ENCODE data around the gene ZNF524.

ZNF524 gene

DNA sequence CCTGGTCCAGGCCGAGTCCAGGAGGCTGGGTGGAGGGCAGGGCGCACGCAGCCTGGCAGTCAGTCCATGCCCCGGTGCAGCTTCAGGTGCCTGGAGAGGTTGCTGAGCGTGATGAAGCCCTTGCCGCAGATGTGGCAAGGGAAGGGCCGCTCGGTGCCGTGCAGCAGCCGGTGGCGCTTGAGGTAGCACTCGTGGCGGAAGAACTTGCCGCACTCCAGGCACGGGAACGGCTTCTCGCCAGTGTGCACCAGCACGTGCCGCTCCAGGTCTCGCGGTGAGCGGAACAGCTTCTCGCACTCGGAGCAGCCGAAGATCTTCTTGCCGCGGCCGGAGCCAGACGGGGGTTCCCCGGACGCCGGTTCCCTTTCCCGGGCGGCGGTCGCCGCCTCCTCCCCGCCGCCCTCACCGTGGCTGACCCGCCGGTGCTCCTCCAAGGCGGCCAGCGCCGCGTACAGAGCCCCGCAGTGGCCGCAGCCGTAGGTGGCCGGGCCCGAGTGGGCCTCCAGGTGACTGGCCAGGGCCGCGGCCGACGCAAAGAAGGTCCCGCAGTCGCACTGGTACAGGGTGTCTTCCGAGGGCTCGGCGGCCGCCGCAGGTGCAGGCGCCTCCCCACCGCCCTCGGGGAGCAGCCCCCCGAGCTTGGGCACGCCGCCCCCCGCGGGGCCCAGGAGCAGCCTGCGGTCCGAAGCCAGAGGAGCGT is 7.5 kb upstream of the ZNF524 start:
- H3K4me3 ChIP-seq (ENCODE audit: low read length) = no peak overlapping the region
- no peak for DNase-seq (ENCODE audit: low read depth)
- TF ChIP-seq, protein P1, sequence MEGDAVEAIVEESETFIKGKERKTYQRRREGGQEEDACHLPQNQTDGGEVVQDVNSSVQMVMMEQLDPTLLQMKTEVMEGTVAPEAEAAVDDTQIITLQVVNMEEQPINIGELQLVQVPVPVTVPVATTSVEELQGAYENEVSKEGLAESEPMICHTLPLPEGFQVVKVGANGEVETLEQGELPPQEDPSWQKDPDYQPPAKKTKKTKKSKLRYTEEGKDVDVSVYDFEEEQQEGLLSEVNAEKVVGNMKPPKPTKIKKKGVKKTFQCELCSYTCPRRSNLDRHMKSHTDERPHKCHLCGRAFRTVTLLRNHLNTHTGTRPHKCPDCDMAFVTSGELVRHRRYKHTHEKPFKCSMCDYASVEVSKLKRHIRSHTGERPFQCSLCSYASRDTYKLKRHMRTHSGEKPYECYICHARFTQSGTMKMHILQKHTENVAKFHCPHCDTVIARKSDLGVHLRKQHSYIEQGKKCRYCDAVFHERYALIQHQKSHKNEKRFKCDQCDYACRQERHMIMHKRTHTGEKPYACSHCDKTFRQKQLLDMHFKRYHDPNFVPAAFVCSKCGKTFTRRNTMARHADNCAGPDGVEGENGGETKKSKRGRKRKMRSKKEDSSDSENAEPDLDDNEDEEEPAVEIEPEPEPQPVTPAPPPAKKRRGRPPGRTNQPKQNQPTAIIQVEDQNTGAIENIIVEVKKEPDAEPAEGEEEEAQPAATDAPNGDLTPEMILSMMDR (conservative IDR thresholded peaks at IDR 0.05; ENCODE audit: low read depth, low read length) = no peak

DNA sequence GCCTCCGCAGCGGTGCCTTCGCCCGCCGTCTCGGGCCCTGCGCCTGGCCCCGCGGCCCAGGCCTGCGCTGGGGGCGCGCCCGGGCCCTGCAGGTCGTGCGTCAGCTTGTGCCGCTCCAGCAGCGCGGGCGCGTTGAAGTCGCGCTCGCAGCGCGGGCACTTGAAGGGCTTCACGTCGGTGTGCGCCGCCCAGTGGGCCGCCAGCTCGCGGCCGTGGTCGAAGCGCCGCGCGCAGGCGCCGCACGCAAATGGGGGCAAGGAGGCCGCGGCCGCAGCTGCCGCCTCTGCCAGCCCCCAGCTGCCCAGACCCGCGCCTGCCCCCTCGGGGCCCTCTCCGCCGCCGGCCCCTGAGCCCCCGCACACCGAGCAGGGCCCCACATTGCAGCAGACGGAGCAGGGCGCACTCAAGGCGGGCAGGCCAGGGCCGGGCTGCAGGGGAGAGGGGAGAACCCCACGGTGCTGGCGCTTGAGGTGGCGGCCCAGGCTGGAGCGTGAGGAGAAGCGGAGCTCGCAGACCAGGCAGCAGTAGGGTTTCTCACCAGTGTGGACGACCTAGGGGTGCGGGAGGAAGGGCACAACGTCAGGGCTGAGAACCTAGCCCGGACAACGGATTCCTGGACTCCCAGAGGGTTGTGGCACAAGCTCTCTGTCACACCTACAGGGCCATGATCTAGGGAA is 6.9 kb upstream of the ZNF524 start:
- TF ChIP-seq, protein P1 (conservative IDR thresholded peaks at IDR 0.05; ENCODE audit: low read depth, low read length) = no peak
- H3K4me3 ChIP-seq (ENCODE audit: low read length) = no peak overlapping the region
- DNase-seq (ENCODE audit: low read depth) = no peak

GRCh38 chr19:55594996-55595545 is 5.0 kb upstream of the ZNF524 start:
- no peak overlapping the region for H3K4me3 ChIP-seq (ENCODE audit: low read length)
- TF ChIP-seq, protein P1 (conservative IDR thresholded peaks at IDR 0.05; ENCODE audit: low read depth, low read length) = no peak
- DNase-seq (ENCODE audit: low read depth) = no peak

GRCh38 chr19:55596304-55596703 is 3.8 kb upstream of the ZNF524 start:
- H3K4me3 ChIP-seq (ENCODE audit: low read length) = no peak overlapping the region
- DNase-seq (ENCODE audit: low read depth) = no peak
- TF ChIP-seq, protein P1 (conservative IDR thresholded peaks at IDR 0.05; ENCODE audit: low read depth, low read length) = no peak

- DNase-seq (ENCODE audit: low read depth) = no peak
- TF ChIP-seq, protein P1 (conservative IDR thresholded peaks at IDR 0.05; ENCODE audit: low read depth, low read length) = no peak
- no peak overlapping the region for H3K4me3 ChIP-seq (ENCODE audit: low read length)
Observed at GRCh38 chr19:55597501-55597921, 2.6 kb upstream of the ZNF524 start.

DNA sequence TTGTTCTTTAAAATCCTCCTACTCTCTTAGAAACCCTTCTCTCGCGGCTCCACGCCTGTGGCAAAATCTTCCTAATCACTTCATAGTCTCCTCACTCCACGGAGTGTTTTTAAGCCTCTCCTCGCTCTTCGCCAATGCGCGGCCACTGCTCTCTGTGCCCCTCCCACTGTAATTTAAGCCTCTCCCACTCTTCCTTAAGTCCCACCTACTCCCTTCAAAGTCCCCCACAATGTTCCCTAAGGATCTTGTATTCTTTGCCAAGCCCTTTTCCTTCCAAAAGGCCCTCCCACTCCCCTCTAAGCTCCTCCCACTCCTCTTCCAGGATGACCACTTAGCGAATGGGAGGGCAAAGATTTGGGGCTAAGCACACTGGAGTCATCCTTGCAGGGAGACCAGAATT is 2.1 kb upstream of the ZNF524 start:
- TF ChIP-seq, protein P1 (conservative IDR thresholded peaks at IDR 0.05; ENCODE audit: low read depth, low read length) = no peak
- DNase-seq (ENCODE audit: low read depth) = no peak
- H3K4me3 ChIP-seq (ENCODE audit: low read length) = no peak overlapping the region
